Neural cell (in vitro differentiated cells): Measurements from ENCODE around the gene STEAP1B.

Experiments used
- EP300 ChIP-seq: fragments of 450-650 bp; conservative IDR thresholded peaks from 2 replicates; pipeline ENCODE4 v1.6.1; 2014; ENCODE audit warnings: antibody characterized with exemption, mild to moderate bottlenecking, moderate library complexity; ENCODE audit not compliant: poor library complexity, severe bottlenecking
- EZH2 ChIP-seq: fragments of 200-600, 300-800 bp; shearing (Covaris generic), sonication (generic); IDR thresholded peaks from 2 replicates; pipeline ENCODE4 v1.6.1; 2014; ENCODE audit warnings: antibody characterized with exemption, low read length, borderline replicate concordance, mild to moderate bottlenecking; ENCODE audit not compliant: insufficient read depth, poor library complexity, severe bottlenecking
- POLR2AphosphoS5 ChIP-seq: IDR thresholded peaks from 2 replicates; pipeline ENCODE4 v1.6.1; 2012
- RAD21 ChIP-seq: fragments of 450-650 bp; conservative IDR thresholded peaks from 2 replicates; pipeline ENCODE4 v1.6.1; 2014; ENCODE audit warnings: antibody characterized with exemption, mild to moderate bottlenecking, moderate library complexity
- SMC3 ChIP-seq: fragments of 450-650 bp; conservative IDR thresholded peaks from 2 replicates; pipeline ENCODE4 v1.6.1; 2014; ENCODE audit warnings: antibody characterized with exemption, mild to moderate bottlenecking, moderate library complexity; ENCODE audit not compliant: poor library complexity
- TF ChIP-seq, protein P1 (sequence below): fragments of 450-650 bp; IDR thresholded peaks from 2 replicates; pipeline ENCODE4 v1.5.1; 2014; ENCODE audit warnings: antibody characterized with exemption, mild to moderate bottlenecking, moderate library complexity; ENCODE audit not compliant: poor library complexity, severe bottlenecking
- TF ChIP-seq, protein P2 (sequence below): IDR thresholded peaks from 2 replicates; pipeline ENCODE4 v1.6.1; 2012; ENCODE audit warnings: borderline replicate concordance

DNA sequence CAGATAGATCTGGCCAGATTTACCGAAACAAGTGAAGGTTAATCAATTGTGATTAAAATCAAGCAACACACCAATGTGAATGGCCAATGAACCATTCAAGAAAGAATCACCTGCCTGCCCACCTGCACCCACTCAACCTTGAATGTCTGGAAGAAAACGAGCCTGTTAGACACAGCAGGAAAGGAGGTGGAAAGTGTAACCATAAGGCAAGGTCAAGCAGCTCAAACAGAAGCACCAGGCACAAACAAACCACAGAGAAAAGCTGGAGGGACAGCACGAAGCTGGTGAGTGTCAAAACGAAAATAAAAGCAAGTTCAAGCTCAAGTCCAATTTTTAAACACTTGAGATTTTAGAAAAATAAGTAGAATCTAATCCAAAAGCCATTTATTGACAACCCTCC, 64.9 kb downstream of the STEAP1B start:
- TF ChIP-seq EZH2 (no peak), EP300 (no peak), POLR2AphosphoS5 (no peak), RAD21 (no peak), SMC3 (no peak)
- TF ChIP-seq, protein P1, sequence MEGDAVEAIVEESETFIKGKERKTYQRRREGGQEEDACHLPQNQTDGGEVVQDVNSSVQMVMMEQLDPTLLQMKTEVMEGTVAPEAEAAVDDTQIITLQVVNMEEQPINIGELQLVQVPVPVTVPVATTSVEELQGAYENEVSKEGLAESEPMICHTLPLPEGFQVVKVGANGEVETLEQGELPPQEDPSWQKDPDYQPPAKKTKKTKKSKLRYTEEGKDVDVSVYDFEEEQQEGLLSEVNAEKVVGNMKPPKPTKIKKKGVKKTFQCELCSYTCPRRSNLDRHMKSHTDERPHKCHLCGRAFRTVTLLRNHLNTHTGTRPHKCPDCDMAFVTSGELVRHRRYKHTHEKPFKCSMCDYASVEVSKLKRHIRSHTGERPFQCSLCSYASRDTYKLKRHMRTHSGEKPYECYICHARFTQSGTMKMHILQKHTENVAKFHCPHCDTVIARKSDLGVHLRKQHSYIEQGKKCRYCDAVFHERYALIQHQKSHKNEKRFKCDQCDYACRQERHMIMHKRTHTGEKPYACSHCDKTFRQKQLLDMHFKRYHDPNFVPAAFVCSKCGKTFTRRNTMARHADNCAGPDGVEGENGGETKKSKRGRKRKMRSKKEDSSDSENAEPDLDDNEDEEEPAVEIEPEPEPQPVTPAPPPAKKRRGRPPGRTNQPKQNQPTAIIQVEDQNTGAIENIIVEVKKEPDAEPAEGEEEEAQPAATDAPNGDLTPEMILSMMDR = no peak
- TF ChIP-seq, protein P2, sequence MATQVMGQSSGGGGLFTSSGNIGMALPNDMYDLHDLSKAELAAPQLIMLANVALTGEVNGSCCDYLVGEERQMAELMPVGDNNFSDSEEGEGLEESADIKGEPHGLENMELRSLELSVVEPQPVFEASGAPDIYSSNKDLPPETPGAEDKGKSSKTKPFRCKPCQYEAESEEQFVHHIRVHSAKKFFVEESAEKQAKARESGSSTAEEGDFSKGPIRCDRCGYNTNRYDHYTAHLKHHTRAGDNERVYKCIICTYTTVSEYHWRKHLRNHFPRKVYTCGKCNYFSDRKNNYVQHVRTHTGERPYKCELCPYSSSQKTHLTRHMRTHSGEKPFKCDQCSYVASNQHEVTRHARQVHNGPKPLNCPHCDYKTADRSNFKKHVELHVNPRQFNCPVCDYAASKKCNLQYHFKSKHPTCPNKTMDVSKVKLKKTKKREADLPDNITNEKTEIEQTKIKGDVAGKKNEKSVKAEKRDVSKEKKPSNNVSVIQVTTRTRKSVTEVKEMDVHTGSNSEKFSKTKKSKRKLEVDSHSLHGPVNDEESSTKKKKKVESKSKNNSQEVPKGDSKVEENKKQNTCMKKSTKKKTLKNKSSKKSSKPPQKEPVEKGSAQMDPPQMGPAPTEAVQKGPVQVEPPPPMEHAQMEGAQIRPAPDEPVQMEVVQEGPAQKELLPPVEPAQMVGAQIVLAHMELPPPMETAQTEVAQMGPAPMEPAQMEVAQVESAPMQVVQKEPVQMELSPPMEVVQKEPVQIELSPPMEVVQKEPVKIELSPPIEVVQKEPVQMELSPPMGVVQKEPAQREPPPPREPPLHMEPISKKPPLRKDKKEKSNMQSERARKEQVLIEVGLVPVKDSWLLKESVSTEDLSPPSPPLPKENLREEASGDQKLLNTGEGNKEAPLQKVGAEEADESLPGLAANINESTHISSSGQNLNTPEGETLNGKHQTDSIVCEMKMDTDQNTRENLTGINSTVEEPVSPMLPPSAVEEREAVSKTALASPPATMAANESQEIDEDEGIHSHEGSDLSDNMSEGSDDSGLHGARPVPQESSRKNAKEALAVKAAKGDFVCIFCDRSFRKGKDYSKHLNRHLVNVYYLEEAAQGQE = no peak
